Measurements from ENCODE around the gene GARRE1. TPM values are rescaled to one million over a fixed set of nuclear protein-coding genes. Genes with fewer than 3 reads are reported as not detected.

Gene GARRE1
- total and polyA plus RNA-seq, 2 of the 13 experiments (the other 11 are each of a cell fraction or from before 2014, with no cell fraction given), result 8.0 to 11.7 TPM

DNA sequence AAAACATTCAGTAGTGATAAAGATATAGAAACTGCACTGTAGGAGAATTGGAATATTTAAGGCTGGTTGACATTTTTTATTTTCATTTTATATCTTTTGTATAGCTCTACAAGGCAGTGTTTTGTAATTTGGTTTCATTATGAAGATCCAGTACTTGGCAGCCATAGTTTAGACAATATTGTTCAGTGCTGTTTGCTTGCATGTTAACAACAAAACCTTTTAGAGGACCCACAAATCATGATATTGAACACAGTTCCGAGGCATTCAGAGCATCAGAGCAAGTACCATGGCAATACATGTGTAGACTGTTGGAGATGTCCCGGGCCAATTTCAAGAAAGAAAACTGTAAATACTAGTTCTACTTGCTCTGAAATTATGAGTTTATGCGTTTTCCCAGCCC lies 25.6 kb upstream of the GARRE1 start:
- Histone ChIP-seq H3K27ac (ENCODE audit: extremely low read length, insufficient read depth, low read length) (no peak overlapping the region), H3K4me2 (ENCODE audit: low read depth, low read length) (no peak overlapping the region), H3K79me2 (ENCODE audit: insufficient read depth, low read length) (no peaks in the 10 kb centered on the region), H3K4me3 (replicated peaks in 1 of 3; ENCODE audit: insufficient read depth in 1 of 3, low read depth in 2 of 3, low read length in 3 of 3) (no peak overlapping the region), H3K9ac (ENCODE audit: insufficient read depth, low read depth, low read length) (no peak overlapping the region), H4K20me1 (ENCODE audit: insufficient read depth, low read length) (no peaks in the 10 kb centered on the region), H3K36me3 (replicated peaks in 1 of 2; ENCODE audit: control insufficient read depth in 1 of 2, insufficient read depth in 2 of 2, low read length in 2 of 2) (peaks cover 18 to 50% of the 10 kb centered on the region in 2 experiments), H2AFZ (ENCODE audit: low read length) (no peak overlapping the region), H3K27me3 (ENCODE audit: control insufficient read depth in 1 of 2, insufficient read depth in 2 of 2, low read length in 2 of 2) (no peaks in the 10 kb centered on the region), H3K9me3 (ENCODE audit: low read length) (no peaks in the 10 kb centered on the region), H3K4me1 (ENCODE audit: insufficient read depth, low read length) (peaks cover 22% of the 10 kb centered on the region)
- in situ Hi-C loops (cut with HindIII; ENCODE audit: extremely low pct_ligation_motif_present, low pct_unique_long_range_greater_than_20kb), result no loop called here
- no peak for DNase-seq (ENCODE audit: low spot score)
- POLR2A ChIA-PET, result no interaction called here
- no peak for TF ChIP-seq ZNF780A (CRISPR knock-in tag; IDR thresholded peaks at IDR 0.05)
- TF ChIP-seq ZNF441 (CRISPR knock-in tag; IDR thresholded peaks at IDR 0.05; ENCODE audit: borderline replicate concordance), result no peak
- no peak for TF ChIP-seq ATF1 (CRISPR knock-in tag; IDR thresholded peaks at IDR 0.05)
- TF ChIP-seq KMT2A (CRISPR knock-in tag; IDR thresholded peaks at IDR 0.05), result no peak
- TF ChIP-seq, protein P1, sequence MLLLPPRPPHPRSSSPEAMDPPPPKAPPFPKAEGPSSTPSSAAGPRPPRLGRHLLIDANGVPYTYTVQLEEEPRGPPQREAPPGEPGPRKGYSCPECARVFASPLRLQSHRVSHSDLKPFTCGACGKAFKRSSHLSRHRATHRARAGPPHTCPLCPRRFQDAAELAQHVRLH (CRISPR knock-in tag; IDR thresholded peaks at IDR 0.05; ENCODE audit: borderline replicate concordance, low read depth), result no peak
- no peak for TF ChIP-seq FOXA3 (CRISPR knock-in tag; IDR thresholded peaks at IDR 0.05)
- no peak for TF ChIP-seq KLF6 (CRISPR knock-in tag; IDR thresholded peaks at IDR 0.05)
- TF ChIP-seq PHB2 (IDR thresholded peaks at IDR 0.05; ENCODE audit: partially characterized antibody), result no peak
- TF ChIP-seq, protein P2, sequence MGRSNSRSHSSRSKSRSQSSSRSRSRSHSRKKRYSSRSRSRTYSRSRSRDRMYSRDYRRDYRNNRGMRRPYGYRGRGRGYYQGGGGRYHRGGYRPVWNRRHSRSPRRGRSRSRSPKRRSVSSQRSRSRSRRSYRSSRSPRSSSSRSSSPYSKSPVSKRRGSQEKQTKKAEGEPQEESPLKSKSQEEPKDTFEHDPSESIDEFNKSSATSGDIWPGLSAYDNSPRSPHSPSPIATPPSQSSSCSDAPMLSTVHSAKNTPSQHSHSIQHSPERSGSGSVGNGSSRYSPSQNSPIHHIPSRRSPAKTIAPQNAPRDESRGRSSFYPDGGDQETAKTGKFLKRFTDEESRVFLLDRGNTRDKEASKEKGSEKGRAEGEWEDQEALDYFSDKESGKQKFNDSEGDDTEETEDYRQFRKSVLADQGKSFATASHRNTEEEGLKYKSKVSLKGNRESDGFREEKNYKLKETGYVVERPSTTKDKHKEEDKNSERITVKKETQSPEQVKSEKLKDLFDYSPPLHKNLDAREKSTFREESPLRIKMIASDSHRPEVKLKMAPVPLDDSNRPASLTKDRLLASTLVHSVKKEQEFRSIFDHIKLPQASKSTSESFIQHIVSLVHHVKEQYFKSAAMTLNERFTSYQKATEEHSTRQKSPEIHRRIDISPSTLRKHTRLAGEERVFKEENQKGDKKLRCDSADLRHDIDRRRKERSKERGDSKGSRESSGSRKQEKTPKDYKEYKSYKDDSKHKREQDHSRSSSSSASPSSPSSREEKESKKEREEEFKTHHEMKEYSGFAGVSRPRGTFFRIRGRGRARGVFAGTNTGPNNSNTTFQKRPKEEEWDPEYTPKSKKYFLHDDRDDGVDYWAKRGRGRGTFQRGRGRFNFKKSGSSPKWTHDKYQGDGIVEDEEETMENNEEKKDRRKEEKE (IDR thresholded peaks at IDR 0.05), result no peak
- TF ChIP-seq SCMH1 (CRISPR knock-in tag; IDR thresholded peaks at IDR 0.05; ENCODE audit: borderline replicate concordance), result no peak
- no peak for TF ChIP-seq TSC22D2 (CRISPR knock-in tag; IDR thresholded peaks at IDR 0.05; ENCODE audit: borderline replicate concordance)
- TF ChIP-seq ZNF678 (CRISPR knock-in tag; IDR thresholded peaks at IDR 0.05), result no peak
- TF ChIP-seq ZNF563 (CRISPR knock-in tag; IDR thresholded peaks at IDR 0.05), result no peak
- 98% methylated on average over 3 of the region's 3 CpGs for WGBS (ENCODE audit: low lambda C conversion rate)
- BruUV-seq (replicated peaks), result no TSS peak
- intact Hi-C loops (cut with micrococcal nuclease; ENCODE audit: unreplicated experiment), result no loop called here
- CTCF ChIA-PET (ENCODE audit: low intra/inter-chr PET ratio, low total read pairs), result no interaction called here
- no peak for FAIRE-seq
- no peak for ATAC-seq
